ENCODE data around the gene NYAP2. TPM values are rescaled to one million over a fixed set of nuclear protein-coding genes. Genes with fewer than 3 reads are reported as not detected.

The NYAP2 gene
- 0.02 TPM in 1 of 5 replicates, not detected in the others for total RNA-seq (2022; extraction: Qiagen RNA extraction)

DNA sequence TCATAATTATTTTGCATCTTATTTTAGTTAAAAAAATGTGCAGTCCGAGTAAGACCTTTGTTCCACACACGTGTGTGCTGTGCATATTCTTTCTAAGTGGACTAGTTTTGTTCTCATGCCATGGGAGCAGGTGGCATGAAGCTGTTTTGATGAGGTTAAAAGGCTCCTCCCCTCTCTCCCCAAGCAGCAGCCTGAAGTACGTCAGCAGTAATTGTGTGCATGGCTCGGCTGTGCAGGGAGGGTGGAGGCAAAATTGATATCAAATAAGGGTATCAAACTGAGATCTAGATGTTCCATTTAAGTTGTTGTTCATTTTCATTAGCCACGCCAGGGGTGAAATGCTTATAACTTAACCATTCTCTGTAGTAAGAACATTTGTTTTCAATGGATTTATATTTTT lies at the start of gene NYAP2:
NYAP2 (plus strand) TSS at position 207 of the 400 bp plus-strand sequence. CDS start 9,171 bp downstream, outside the sequence.

